ENCODE results near the gene PRPF38B.
A peak's percentile ranks its signal among the peaks of the same experiment; 100 is the strongest.

The PRPF38B gene

GRCh38 chr1:108747171-108747850 lies 55.2 kb downstream of the PRPF38B start:
- TF ChIP-seq, protein P1, sequence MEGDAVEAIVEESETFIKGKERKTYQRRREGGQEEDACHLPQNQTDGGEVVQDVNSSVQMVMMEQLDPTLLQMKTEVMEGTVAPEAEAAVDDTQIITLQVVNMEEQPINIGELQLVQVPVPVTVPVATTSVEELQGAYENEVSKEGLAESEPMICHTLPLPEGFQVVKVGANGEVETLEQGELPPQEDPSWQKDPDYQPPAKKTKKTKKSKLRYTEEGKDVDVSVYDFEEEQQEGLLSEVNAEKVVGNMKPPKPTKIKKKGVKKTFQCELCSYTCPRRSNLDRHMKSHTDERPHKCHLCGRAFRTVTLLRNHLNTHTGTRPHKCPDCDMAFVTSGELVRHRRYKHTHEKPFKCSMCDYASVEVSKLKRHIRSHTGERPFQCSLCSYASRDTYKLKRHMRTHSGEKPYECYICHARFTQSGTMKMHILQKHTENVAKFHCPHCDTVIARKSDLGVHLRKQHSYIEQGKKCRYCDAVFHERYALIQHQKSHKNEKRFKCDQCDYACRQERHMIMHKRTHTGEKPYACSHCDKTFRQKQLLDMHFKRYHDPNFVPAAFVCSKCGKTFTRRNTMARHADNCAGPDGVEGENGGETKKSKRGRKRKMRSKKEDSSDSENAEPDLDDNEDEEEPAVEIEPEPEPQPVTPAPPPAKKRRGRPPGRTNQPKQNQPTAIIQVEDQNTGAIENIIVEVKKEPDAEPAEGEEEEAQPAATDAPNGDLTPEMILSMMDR (IDR thresholded peaks at IDR 0.05; ENCODE audit: unreplicated experiment in 3 of 3) = no peak
- H3K4me1 Mint-ChIP-seq = peaks cover 11% of the 10 kb centered on the region
- peak overlapping the region; percentile 94 to 100 (median 99) for H3K27ac Mint-ChIP-seq
- H3K4me3 Mint-ChIP-seq = peak overlapping the region; percentile 96 to 97 (median 97)
- peaks cover 3% of the 10 kb centered on the region for H3K36me3 Mint-ChIP-seq (ENCODE audit: low read depth)
- H3K9me3 Mint-ChIP-seq = no peaks in the 10 kb centered on the region
- no peaks in the 10 kb centered on the region for H3K27me3 Mint-ChIP-seq (ENCODE audit: low read depth)

- no peaks in the 10 kb centered on the region for H3K9me3 Mint-ChIP-seq
- peaks cover 11% of the 10 kb centered on the region for H3K4me1 Mint-ChIP-seq
- peak overlapping the region; percentile 67 to 77 (median 74) for H3K4me3 Mint-ChIP-seq
- H3K36me3 Mint-ChIP-seq (ENCODE audit: low read depth) = peaks cover 8% of the 10 kb centered on the region
- H3K27ac Mint-ChIP-seq = peak overlapping the region in 1 of 3 experiments; percentile 99
- TF ChIP-seq, protein P1 (IDR thresholded peaks at IDR 0.05; ENCODE audit: unreplicated experiment in 3 of 3) = no peak
- H3K27me3 Mint-ChIP-seq (ENCODE audit: low read depth) = no peaks in the 10 kb centered on the region
Observed at GRCh38 chr1:108747898-108748297, 55.8 kb downstream of the PRPF38B start.

DNA sequence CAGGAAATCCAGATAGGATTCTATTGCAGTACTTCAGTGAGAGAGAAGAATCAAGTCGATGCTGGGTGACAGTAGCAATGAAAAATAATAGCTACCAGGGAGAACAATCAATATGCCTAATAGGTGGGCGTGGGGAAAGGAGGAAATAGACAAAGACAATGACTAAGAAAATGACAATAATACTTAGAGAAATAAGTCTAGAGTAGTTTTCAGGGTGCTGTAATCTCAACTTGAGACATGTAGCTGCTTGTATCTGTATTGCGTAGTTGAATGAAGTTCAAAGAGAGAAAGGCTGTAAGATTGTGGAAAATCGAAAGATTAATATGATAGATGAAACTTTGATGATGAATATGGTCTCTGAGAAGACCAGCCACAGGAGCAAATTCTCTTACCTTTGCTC lies 57.0 kb downstream of the PRPF38B start:
- Mint-ChIP-seq H3K4me1 (peaks cover 11% of the 10 kb centered on the region), H3K4me3 (peak overlapping the region in 2 of 3 experiments; percentile 33 to 41), H3K27ac (peak overlapping the region in 2 of 3 experiments; percentile 5 to 34), H3K27me3 (ENCODE audit: low read depth) (no peaks in the 10 kb centered on the region), H3K36me3 (ENCODE audit: low read depth) (peaks cover 12% of the 10 kb centered on the region), H3K9me3 (no peaks in the 10 kb centered on the region)
- TF ChIP-seq, protein P1 (IDR thresholded peaks at IDR 0.05; ENCODE audit: unreplicated experiment in 3 of 3) = no peak

GRCh38 chr1:108750476-108751181 lies 58.5 kb downstream of the PRPF38B start:
- Mint-ChIP-seq H3K27ac (peak overlapping the region; percentile 78 to 94 (median 91)), H3K9me3 (no peaks in the 10 kb centered on the region), H3K4me3 (peak overlapping the region in 2 of 3 experiments; percentile 40 to 53), H3K27me3 (ENCODE audit: low read depth) (no peaks in the 10 kb centered on the region), H3K4me1 (peaks cover 11% of the 10 kb centered on the region), H3K36me3 (ENCODE audit: low read depth) (peaks cover 19% of the 10 kb centered on the region)
- TF ChIP-seq, protein P1 (IDR thresholded peaks at IDR 0.05; ENCODE audit: unreplicated experiment in 3 of 3) = no peak

Measured in nephron (organoid).